ENCODE data around the gene SLC18A3.

SLC18A3 gene

DNA sequence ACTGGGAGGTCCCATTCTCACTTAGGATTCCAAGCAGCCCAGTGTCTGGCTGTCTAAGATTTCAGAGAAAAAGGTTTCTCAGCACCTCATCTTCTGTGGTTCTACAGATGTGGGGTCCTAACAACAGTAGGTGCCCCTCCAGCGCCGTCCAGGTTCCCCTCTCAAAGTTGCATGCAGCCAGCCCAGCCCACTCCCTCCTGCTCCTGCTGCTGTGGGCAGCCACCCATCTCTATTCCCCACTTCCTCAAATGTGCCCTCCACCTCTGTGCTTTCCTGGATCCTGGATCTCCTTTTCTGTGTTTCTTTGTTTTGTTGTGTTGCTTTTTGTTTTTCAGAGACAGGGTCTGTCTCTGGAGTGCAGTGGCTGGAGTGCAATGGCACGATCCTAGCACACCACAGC lies 13.3 kb upstream of the SLC18A3 start:
- no peak for DNase-seq

DNA sequence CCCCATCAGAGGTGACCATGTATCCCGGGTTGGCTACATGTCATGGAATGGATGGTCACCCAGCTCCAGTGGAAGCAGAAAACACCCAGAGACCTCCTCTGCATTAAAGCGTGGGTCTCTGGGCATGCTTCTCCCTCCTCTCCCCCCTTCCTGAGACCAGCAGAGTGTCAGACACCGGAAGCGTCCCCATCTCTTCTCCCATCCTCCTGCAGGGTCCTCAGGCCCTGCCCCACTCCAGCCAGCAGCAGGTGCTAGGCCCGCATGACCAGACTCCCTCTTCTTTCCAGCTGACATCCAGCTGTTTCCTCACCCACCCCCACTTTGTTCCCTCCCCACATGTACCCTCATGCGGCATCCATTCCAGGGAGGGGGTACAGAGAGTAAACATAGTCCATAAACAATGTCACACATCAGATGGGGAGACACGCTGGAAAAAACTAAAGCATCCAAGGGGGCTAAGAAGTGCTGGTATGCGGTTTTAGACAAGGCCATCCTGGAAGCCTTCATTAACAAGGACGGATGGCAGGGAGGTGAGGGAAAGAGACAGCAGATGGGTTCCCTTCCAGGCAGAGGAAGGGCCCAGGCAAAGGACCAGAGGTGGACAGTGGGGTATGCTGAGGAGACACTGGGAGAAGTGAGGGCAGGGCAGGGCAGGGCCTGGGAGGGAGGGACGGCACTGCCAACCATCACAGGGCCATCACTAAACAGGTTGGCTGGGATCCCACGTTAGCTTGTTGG lies 12.5 kb upstream of the SLC18A3 start:
- DNase-seq, result no peak

GRCh38 chr10:49598164-49598856 lies 11.8 kb upstream of the SLC18A3 start:
- DNase-seq, result no peak

GRCh38 chr10:49598986-49599385 lies 11.1 kb upstream of the SLC18A3 start:
- DNase-seq, result no peak

- DNase-seq, result no peak
Measured at GRCh38 chr10:49599546-49599945, 10.6 kb upstream of the SLC18A3 start.

DNA sequence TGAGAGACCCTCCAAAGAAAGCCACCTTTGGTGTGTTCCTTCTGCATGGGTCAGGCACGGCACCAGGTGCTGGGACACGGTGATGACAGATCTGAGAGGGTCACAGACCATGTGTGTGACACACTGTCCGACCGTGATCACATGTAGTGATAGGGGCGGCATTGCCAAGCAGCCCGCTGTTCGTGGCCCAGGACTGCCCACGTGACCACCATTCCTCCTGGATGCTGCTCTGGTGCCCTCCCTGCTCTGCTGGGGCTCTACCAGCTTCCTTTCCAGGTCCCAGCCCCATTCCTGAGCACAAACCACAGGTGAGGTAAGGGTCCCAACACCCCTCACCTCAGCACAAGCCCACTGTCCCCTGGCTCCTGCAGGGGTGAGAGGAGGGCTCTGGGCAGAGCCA lies 10.1 kb upstream of the SLC18A3 start:
- no peak for DNase-seq

DNA sequence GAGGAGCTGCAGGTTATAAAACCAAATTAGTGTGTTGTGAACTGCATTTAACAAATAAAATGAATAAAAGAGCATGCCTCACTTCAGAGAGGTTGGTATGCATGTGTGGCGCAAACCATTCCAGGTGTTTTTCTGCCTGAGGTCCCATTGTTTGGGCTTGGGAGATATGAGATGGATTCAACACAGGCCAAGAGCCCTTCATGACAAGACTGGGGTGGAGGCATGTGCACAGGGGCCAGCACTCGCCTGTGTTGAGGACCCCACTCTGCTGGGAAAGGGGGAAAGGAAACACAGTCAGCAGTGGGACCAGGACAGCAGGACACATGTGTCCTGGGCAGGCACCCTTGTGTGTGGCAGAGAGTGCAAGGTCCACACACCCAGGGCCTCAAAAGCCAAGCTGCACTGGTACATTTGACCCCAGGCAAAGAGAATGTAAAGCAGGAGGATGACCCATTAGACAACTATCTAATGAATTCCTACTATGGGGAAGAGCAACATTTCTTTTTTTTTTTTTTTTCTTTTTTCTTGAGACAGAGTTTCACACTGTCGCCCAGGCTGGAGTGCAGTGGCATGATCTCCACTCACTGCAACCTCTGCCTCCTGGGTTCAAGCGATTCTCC lies 9.2 kb upstream of the SLC18A3 start:
- no peak for DNase-seq

- no peak for DNase-seq
Measured at GRCh38 chr10:49601857-49602256, 8.3 kb upstream of the SLC18A3 start.

DNA sequence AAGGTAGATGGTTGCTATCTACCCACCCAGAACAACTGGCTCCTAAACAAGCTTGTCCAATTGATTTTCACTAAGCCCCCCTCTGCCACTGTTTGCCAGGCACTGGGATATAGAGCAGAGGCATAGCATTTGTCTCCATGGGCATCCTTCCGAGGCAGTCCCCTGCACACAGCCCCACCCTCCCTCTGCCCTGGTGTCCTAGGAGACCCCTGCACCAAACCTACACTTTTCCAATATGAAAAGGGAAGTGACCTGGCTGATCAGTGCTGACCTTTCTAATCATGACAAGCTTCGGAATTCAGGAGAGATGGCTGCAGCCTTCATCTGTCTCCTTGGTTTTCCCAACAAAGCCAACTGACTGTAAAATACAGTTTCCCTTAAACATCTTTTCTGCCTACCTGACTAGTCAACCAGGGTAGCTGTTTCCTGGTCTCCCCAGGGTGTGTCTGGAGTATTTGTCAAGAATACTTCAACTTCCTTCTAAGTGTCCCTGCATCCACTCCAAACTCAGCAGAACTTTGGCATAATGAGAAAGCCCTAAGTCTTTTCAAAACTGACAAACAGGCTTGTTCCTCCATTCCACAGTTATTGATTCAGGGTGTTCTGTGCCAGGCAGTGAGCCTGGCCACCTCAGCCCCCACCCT lies 7.6 kb upstream of the SLC18A3 start:
- DNase-seq, result no peak

DNA sequence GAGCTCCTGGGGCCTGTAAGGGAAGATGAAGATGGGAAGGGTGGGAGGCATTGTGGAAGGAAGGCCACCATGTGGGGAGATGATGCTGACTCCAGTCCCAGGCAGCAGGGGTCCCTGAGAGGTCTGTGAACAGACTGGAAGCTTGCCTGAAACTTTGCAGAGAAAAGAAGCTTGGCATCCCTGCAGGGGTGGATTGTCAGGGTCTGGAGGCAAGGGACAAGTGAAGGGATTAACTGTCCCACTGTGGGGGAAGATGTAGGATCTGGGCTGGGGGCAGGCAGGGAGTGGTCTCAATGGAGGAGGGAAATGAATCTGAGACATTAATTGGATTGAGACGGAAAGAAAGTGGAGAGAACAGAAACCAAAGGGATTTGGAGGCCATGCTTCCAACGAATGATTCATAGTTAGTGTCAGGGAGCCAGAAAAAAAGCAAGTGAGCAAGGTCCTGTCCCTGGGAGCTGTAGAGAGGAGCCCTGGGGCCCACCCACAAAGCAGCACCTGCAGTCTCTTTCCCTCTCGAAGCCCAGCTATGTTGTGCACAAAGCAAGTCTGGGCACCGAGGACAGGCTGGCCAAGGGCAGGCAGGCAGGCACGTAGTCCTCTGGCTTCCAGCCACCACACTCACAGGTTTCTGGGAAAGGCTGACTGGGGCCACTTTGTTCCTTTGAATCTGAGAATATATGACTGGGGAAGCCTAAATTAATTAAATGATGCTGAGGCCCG lies 4.7 kb upstream of the SLC18A3 start:
- peak; percentile 13 for DNase-seq

DNA sequence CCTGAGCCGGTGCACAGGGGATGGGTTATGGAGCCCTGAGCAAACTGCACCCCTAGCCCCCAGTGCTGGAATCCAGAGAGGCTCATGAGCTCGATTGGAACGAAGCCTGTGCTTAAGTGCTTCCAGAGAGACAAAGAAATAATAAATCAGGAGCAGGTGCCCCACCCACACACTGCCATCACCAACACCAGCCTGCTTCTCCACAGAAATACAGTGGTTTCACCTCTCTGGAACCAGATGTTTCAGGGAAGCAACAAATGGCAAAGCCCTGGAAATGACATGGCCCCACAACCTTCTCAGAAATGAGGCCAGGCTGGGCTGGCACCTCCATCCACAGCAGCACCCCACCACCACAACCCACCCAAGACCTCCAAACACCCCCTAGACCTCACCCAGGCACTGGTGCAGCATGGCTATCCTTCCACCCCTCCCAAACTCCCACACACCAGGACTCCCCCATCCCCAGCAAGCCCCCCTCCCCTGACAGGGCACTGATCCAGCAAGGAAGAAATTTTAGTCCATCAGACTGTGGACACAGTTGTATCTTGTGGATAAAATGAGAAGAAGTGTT lies 4.1 kb upstream of the SLC18A3 start:
- DNase-seq, result peak; percentile 7

GRCh38 chr10:49606981-49607535 lies 3.1 kb upstream of the SLC18A3 start:
- DNase-seq, result peak; percentile 61

- peak; percentile 7 for DNase-seq
Measured at GRCh38 chr10:49608166-49609005, 1.7 kb upstream of the SLC18A3 start.

DNA sequence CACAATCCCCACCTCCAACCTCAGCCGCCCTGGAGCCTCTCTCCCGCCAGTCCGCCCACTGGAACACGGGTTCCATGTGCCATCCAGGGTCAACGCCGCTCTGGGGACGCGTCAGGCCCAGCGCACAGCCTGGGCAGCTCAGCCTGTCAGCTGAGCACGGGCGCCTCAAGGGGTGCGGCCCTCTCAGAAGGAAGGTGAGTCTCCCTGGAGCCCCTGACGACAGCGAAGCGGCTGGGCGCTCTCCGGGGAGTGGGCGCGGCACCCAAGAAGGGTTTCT lies 1.2 kb upstream of the SLC18A3 start:
- DNase-seq, result peak; percentile 21

- DNase-seq, result peak; percentile 28
Measured at GRCh38 chr10:49609283-49610113, 612 bp upstream of the SLC18A3 start.

DNA sequence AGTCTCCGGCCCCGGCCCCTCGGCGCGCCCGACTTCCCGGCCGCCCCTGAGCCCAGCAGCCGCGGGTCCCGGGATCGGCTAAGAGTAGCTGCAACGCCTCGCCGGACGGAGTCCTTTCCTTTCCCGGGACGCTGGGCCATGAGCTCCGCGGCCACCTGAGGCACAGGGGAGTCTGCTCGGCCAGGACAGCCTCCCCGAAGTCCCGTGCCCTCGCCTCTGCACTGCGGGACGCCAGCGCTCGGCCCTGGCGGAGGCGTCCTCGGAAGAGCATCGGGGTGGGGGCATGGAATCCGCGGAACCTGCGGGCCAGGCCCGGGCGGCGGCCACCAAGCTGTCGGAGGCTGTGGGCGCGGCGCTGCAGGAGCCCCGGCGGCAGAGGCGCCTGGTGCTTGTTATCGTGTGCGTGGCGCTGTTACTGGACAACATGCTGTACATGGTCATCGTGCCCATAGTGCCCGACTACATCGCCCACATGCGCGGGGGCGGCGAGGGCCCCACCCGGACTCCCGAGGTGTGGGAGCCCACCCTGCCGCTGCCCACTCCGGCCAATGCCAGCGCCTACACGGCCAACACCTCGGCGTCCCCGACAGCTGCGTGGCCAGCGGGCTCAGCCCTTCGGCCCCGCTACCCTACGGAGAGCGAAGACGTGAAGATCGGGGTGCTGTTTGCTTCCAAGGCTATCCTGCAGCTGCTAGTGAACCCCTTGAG lies 502 bp downstream of the SLC18A3 start:
- peak; percentile 27 for DNase-seq

- DNase-seq, result peak; percentile 25
Measured at GRCh38 chr10:49611166-49611815, 1.2 kb downstream of the SLC18A3 start.

GRCh38 chr10:49611816-49612512 lies 1.9 kb downstream of the SLC18A3 start:
- peak; percentile 16 for DNase-seq

Data from activated CD4-positive, CD25-positive, alpha-beta regulatory T cell treated with anti-CD3 and anti-CD28 coated beads, Interleukin-2, amount 50 U/mL, for 72 hours (primary cell).